Activated T-cell treated with anti-CD3 and anti-CD28 coated beads for 1 hour (primary cell): ENCODE results near the gene TP53AIP1.

Experiments used
- DNase-seq: peaks from one replicate; pipeline ENCODE4 v3.0.0-alpha.2; 2020; ENCODE audit warnings: low read depth

The TP53AIP1 gene

GRCh38 chr11:128889657-128890213 is 52.9 kb downstream of the TP53AIP1 start:
- DNase-seq: no peak

GRCh38 chr11:128888034-128888985 is 54.4 kb downstream of the TP53AIP1 start:
- no peak for DNase-seq

- DNase-seq: no peak
These were observed 56.1 kb downstream of the TP53AIP1 start for GRCh38 chr11:128886406-128887124.
